Loucy (cell line): ENCODE measurements around the gene PCDHB4.
"Not testable (repeated sequence)": the region's sequence is repeated elsewhere in the genome, so short reads cannot be mapped to it uniquely, and the experiment has no call there.

Source experiments
- H2AFZ ChIP-seq: fragments of 200-600 bp; sonication (generic); 2 replicates; pipeline ENCODE4 v1.6.0; 2016; ENCODE audit warnings: antibody characterized with exemption, mild to moderate bottlenecking, low read length, moderate library complexity
- H3F3A ChIP-seq: fragments of 200-600 bp; 2 replicates; pipeline ENCODE4 v1.6.0; 2016; ENCODE audit warnings: antibody characterized with exemption, low read depth, mild to moderate bottlenecking
- H3K27me3 ChIP-seq: fragments of 200-600 bp; sonication (generic); 2 replicates; pipeline ENCODE4 v1.6.1; 2014; ENCODE audit warnings: low read length, mild to moderate bottlenecking; ENCODE audit not compliant: insufficient read depth, poor library complexity, severe bottlenecking
- H3K36me3 ChIP-seq: fragments of 200-600 bp; sonication (generic); 2 replicates; pipeline ENCODE4 v1.6.1; 2016; ENCODE audit warnings: low read length; ENCODE audit not compliant: insufficient read depth
- H3K4me1 ChIP-seq: fragments of 200-600 bp; sonication (generic); 2 replicates; pipeline ENCODE4 v1.5.1; 2014; ENCODE audit warnings: low read length, mild to moderate bottlenecking; ENCODE audit not compliant: insufficient read depth, poor library complexity, severe bottlenecking
- H3K4me2 ChIP-seq: fragments of 200-600 bp; sonication (generic); 2 replicates; pipeline ENCODE4 v1.6.0; 2014; ENCODE audit warnings: antibody characterized with exemption, low read length, low read depth, mild to moderate bottlenecking; ENCODE audit not compliant: poor library complexity, severe bottlenecking
- H3K4me3 ChIP-seq: fragments of 200-600 bp; sonication (generic); 2 replicates; pipeline ENCODE4 v1.5.1; 2014; ENCODE audit warnings: low read length, mild to moderate bottlenecking, mixed read lengths; ENCODE audit not compliant: poor library complexity, severe bottlenecking
- H3K79me2 ChIP-seq: fragments of 200-600 bp; sonication (generic); 2 replicates; pipeline ENCODE4 v1.6.1; 2014; ENCODE audit warnings: low read length; ENCODE audit not compliant: insufficient read depth
- H3K9ac ChIP-seq: fragments of 200-600 bp; sonication (generic); 2 replicates; pipeline ENCODE4 v1.6.0; 2014; ENCODE audit warnings: mild to moderate bottlenecking, low read depth, low read length, moderate library complexity; ENCODE audit not compliant: poor library complexity, severe bottlenecking
- H3K9me2 ChIP-seq: fragments of 200-600 bp; sonication (generic); replicated peaks from 2 replicates; pipeline ENCODE4 v1.6.1; 2016; ENCODE audit warnings: low read depth, low read length, mixed read lengths
- H3K9me3 ChIP-seq: fragments of 200-600 bp; sonication (generic); 2 replicates; pipeline ENCODE4 v1.6.1; 2014; ENCODE audit warnings: mild to moderate bottlenecking, antibody characterized with exemption, low read length, low read depth; ENCODE audit not compliant: insufficient read depth
- H4K20me1 ChIP-seq: fragments of 200-600 bp; sonication (generic); 2 replicates; pipeline ENCODE4 v1.6.0; 2014; ENCODE audit warnings: antibody characterized with exemption, low read length, mild to moderate bottlenecking; ENCODE audit not compliant: insufficient read depth, poor library complexity, severe bottlenecking
- EZH2phosphoT487 ChIP-seq: fragments of 200-600 bp; IDR thresholded peaks from 2 replicates; pipeline ENCODE4 v1.6.1; 2018; ENCODE audit warnings: antibody characterized with exemption, mild to moderate bottlenecking, moderate library complexity, borderline replicate concordance
- TF ChIP-seq, protein P1 (sequence below): fragments of 200-600 bp; sonication (generic); conservative IDR thresholded peaks from 2 replicates; pipeline ENCODE4 v1.5.1; 2014; ENCODE audit warnings: mild to moderate bottlenecking, antibody characterized with exemption, low read length

Gene PCDHB4

DNA sequence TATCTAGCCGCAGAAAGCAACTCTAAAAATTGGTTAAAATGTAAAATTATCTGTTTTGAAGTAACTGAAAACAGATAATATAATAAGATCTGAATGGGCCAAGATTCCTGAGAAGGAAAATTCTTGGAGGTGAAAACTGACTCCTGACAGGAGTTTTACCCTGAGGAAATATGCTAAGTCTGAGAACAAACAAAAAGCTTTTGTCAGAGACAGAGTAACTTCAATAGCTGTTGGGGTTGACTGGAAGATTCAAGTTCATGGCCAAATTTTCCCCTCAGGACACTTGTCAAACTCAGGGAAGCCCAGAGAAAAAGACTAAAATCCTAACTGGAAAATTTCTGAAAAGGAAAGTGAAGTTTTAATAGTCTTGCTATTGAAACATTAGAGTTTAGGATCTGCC is 5.7 kb downstream of the PCDHB4 start:
- no peak overlapping the region for H2AFZ ChIP-seq
- H3K4me3 ChIP-seq, result no peak overlapping the region
- no peak overlapping the region for H3K4me2 ChIP-seq
- no peaks in the 10 kb centered on the region for H3K4me1 ChIP-seq
- no peaks in the 10 kb centered on the region for H3K9me3 ChIP-seq
- H3F3A ChIP-seq, result no peaks in the 10 kb centered on the region
- no peaks in the 10 kb centered on the region for H3K9me2 ChIP-seq
- TF ChIP-seq, protein P1, sequence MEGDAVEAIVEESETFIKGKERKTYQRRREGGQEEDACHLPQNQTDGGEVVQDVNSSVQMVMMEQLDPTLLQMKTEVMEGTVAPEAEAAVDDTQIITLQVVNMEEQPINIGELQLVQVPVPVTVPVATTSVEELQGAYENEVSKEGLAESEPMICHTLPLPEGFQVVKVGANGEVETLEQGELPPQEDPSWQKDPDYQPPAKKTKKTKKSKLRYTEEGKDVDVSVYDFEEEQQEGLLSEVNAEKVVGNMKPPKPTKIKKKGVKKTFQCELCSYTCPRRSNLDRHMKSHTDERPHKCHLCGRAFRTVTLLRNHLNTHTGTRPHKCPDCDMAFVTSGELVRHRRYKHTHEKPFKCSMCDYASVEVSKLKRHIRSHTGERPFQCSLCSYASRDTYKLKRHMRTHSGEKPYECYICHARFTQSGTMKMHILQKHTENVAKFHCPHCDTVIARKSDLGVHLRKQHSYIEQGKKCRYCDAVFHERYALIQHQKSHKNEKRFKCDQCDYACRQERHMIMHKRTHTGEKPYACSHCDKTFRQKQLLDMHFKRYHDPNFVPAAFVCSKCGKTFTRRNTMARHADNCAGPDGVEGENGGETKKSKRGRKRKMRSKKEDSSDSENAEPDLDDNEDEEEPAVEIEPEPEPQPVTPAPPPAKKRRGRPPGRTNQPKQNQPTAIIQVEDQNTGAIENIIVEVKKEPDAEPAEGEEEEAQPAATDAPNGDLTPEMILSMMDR, result no peak
- no peak for TF ChIP-seq EZH2phosphoT487
- H3K9ac ChIP-seq, result no peak overlapping the region
- H3K36me3 ChIP-seq, result no peaks in the 10 kb centered on the region
- H3K79me2 ChIP-seq, result no peaks in the 10 kb centered on the region
- no peaks in the 10 kb centered on the region for H3K27me3 ChIP-seq
- no peaks in the 10 kb centered on the region for H4K20me1 ChIP-seq

DNA sequence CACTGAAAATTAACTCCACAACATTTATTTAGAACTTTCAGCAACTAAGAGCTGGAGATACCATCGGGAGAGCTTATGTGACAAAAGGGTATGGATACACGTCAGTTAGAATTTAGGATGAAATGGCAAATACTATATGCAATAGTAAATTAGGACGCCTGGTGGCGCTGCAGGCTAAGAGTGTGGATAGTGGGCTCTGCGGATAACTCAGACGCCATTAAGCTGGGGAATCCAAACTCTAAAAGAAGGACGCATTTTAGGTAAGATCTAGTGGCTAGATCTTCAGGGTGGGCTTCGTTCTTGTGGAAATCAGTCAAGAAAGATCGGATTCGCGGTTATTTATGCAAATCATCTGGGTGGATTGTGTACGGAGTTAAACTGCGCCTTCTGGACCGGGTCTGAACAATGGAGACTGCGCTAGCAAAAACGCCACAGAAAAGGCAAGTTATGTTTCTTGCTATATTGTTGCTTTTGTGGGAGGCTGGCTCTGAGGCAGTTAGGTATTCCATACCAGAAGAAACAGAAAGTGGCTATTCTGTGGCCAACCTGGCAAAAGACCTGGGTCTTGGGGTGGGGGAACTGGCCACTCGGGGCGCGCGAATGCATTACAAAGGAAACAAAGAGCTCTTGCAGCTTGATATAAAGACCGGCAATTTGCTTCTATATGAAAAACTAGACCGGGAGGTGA is 13.6 kb downstream of the PCDHB4 start, which contains the start of gene PCDHB5:
Gene PCDHB5 (plus strand): TSS at position 177 of the 688 bp plus-strand sequence. CDS start 229 bp downstream, at position 406.
- no peaks in the 10 kb centered on the region for H3K9me2 ChIP-seq
- H3K27me3 ChIP-seq, result no peaks in the 10 kb centered on the region
- H4K20me1 ChIP-seq, result no peaks in the 10 kb centered on the region
- no peak for TF ChIP-seq EZH2phosphoT487
- TF ChIP-seq, protein P1, result no peak
- no peaks in the 10 kb centered on the region for H3K36me3 ChIP-seq
- no peak within 1 kb of the TSS for H3K4me3 ChIP-seq
- H3F3A ChIP-seq, result no peaks in the 10 kb centered on the region
- no peaks in the 10 kb centered on the region for H3K4me1 ChIP-seq
- no peaks in the 10 kb centered on the region; the same call in 1 of the 2 replicates for H3K9me3 ChIP-seq
- H3K9ac ChIP-seq, result no peak within 1 kb of the TSS
- no peaks in the 10 kb centered on the region for H3K79me2 ChIP-seq
- no peak within 1 kb of the TSS for H2AFZ ChIP-seq
- H3K4me2 ChIP-seq, result no peak within 1 kb of the TSS

- no peaks in the 10 kb centered on the region for H3K4me1 ChIP-seq
- no peaks in the 10 kb centered on the region for H3K9me2 ChIP-seq
- no peaks in the 10 kb centered on the region for H3K79me2 ChIP-seq
- no peaks in the 10 kb centered on the region for H3F3A ChIP-seq
- H3K4me2 ChIP-seq, result no peak overlapping the region
- H3K9me3 ChIP-seq, result no peaks in the 10 kb centered on the region; the same call in 1 of the 2 replicates
- H4K20me1 ChIP-seq, result no peaks in the 10 kb centered on the region
- no peaks in the 10 kb centered on the region for H3K27me3 ChIP-seq
- no peaks in the 10 kb centered on the region for H3K36me3 ChIP-seq
- TF ChIP-seq EZH2phosphoT487, result no peak
- TF ChIP-seq, protein P1, result no peak
- H3K4me3 ChIP-seq, result no peak overlapping the region
- H3K9ac ChIP-seq, result no peak overlapping the region
- no peak overlapping the region for H2AFZ ChIP-seq
These were observed 14.2 kb downstream of the PCDHB4 start for GRCh38 chr5:141135718-141136266.

DNA sequence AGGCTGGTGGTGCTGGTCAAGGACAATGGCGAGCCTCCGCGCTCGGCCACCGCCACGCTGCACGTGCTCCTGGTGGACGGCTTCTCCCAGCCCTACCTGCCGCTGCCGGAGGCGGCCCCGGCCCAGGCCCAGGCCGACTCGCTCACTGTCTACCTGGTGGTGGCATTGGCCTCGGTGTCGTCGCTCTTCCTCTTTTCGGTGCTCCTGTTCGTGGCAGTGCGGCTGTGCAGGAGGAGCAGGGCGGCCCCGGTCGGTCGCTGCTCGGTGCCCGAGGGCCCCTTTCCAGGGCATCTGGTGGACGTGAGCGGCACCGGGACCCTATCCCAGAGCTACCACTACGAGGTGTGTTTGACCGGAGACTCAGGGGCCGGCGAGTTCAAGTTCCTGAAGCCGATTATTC is 15.7 kb downstream of the PCDHB4 start:
- not testable (repeated sequence) for H3K9me3 ChIP-seq, H3K27me3 ChIP-seq, H3K9ac ChIP-seq, H3K79me2 ChIP-seq, H2AFZ ChIP-seq, H3K9me2 ChIP-seq, H3K4me2 ChIP-seq, H3K4me1 ChIP-seq, H3K4me3 ChIP-seq, H3K36me3 ChIP-seq, H3F3A ChIP-seq, H4K20me1 ChIP-seq
